NT2/D1 (cell line): ENCODE results near the gene SPTBN5.

Source experiments
- YY1 ChIP-seq: IDR thresholded peaks from 2 replicates; pipeline ENCODE4 v1.6.1; 2011; ENCODE audit not compliant: insufficient read length, insufficient read depth
- ZNF274 ChIP-seq: IDR thresholded peaks from 2 replicates; pipeline ENCODE4 v1.6.1; 2011; ENCODE audit warnings: mild to moderate bottlenecking, low read depth, low read length

DNA sequence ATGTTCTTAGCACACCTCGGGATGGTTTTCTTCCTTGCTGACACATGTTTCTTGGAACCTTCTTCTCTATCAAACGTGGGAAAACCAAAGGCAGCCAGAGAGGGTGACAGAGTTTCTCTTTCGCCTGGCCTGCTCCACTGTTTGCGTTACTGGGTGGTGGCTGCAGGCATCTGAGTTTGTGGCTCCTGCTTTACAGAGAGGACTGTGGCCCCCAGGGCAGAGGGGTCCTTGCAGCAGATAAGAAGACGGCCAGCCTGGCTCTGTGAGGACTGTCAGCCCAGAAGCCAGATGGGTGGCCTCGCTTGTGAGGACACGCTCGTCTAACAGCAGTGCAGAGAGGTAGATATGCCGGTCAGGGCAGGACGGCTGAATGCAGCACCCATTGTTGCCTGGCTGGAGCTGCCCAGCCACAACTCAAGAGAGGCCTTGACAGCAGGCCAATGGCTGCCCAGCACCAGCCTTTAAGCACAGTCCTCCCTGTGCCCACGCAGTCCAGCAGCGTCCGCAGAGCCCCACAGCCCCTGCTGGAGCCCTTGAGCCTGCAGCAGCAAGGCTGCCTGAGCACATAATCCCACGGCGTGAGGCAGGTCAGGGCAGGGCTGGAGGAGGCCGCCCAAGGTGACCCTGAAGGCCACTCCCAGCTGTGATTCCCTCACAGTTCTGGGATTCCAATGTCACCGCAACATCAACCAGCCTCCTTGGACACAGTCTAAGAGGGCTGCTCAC is 15.0 kb upstream of the SPTBN5 start:
- TF ChIP-seq YY1 (no peak), ZNF274 (no peak)
